ENCODE measurements around the gene PHTF2. TPM values are rescaled to one million over a fixed set of nuclear protein-coding genes. Genes with fewer than 3 reads are reported as not detected.

PHTF2 gene
- total RNA-seq, 1 experiment from 2014 or later, result 53.6 TPM

- no peak for DNase-seq (ENCODE audit: low spot score)
Observed at GRCh38 chr7:77794000-77794399, 4.6 kb upstream of the PHTF2 start.

- no peak for DNase-seq (ENCODE audit: low spot score)
Observed at GRCh38 chr7:77796109-77796508, 2.5 kb upstream of the PHTF2 start.

- no peak for DNase-seq (ENCODE audit: low spot score)
Observed at GRCh38 chr7:77796960-77797359, 1.6 kb upstream of the PHTF2 start.

- no peak for DNase-seq (ENCODE audit: low spot score)
Observed at GRCh38 chr7:77797734-77798393, 709 bp upstream of the PHTF2 start.

- peak; percentile 29 for DNase-seq (ENCODE audit: low spot score)
Observed at GRCh38 chr7:77799078-77799964, 748 bp downstream of the PHTF2 start.

- no peak for DNase-seq (ENCODE audit: low spot score)
Observed at GRCh38 chr7:77800158-77800557, 1.6 kb downstream of the PHTF2 start.

GRCh38 chr7:77800730-77801129 is 2.2 kb downstream of the PHTF2 start:
- no peak for DNase-seq (ENCODE audit: low spot score)

- no peak for DNase-seq (ENCODE audit: low spot score)
Observed at GRCh38 chr7:77802557-77803405, 4.2 kb downstream of the PHTF2 start.

GRCh38 chr7:77806425-77806824 is 7.9 kb downstream of the PHTF2 start:
- no peak for DNase-seq (ENCODE audit: low spot score)

GRCh38 chr7:77808517-77808916 is 9.9 kb downstream of the PHTF2 start:
- no peak for DNase-seq (ENCODE audit: low spot score)

- DNase-seq (ENCODE audit: low spot score), result no peak
Observed at GRCh38 chr7:77811516-77812289, 13.1 kb downstream of the PHTF2 start.

GRCh38 chr7:77812290-77812685 is 13.7 kb downstream of the PHTF2 start:
- DNase-seq (ENCODE audit: low spot score), result no peak

GRCh38 chr7:77813180-77813579 is 14.6 kb downstream of the PHTF2 start:
- DNase-seq (ENCODE audit: low spot score), result no peak

GRCh38 chr7:77819021-77819420 is 20.4 kb downstream of the PHTF2 start:
- DNase-seq (ENCODE audit: low spot score), result no peak

GRCh38 chr7:77820967-77821366 is 22.4 kb downstream of the PHTF2 start:
- DNase-seq (ENCODE audit: low spot score), result no peak

GRCh38 chr7:77822269-77822668 is 23.7 kb downstream of the PHTF2 start:
- no peak for DNase-seq (ENCODE audit: low spot score)

GRCh38 chr7:77823787-77824186 is 25.2 kb downstream of the PHTF2 start:
- DNase-seq (ENCODE audit: low spot score), result no peak

GRCh38 chr7:77824636-77825035 is 26.1 kb downstream of the PHTF2 start:
- no peak for DNase-seq (ENCODE audit: low spot score)

GRCh38 chr7:77825131-77825530 is 26.6 kb downstream of the PHTF2 start:
- DNase-seq (ENCODE audit: low spot score), result no peak

GRCh38 chr7:77826300-77826699 is 27.7 kb downstream of the PHTF2 start:
- no peak for DNase-seq (ENCODE audit: low spot score)

GRCh38 chr7:77827999-77828398 is 29.4 kb downstream of the PHTF2 start:
- DNase-seq (ENCODE audit: low spot score), result no peak
